Measurements from ENCODE around the gene GALNT16.

- TF ChIP-seq, protein P1, sequence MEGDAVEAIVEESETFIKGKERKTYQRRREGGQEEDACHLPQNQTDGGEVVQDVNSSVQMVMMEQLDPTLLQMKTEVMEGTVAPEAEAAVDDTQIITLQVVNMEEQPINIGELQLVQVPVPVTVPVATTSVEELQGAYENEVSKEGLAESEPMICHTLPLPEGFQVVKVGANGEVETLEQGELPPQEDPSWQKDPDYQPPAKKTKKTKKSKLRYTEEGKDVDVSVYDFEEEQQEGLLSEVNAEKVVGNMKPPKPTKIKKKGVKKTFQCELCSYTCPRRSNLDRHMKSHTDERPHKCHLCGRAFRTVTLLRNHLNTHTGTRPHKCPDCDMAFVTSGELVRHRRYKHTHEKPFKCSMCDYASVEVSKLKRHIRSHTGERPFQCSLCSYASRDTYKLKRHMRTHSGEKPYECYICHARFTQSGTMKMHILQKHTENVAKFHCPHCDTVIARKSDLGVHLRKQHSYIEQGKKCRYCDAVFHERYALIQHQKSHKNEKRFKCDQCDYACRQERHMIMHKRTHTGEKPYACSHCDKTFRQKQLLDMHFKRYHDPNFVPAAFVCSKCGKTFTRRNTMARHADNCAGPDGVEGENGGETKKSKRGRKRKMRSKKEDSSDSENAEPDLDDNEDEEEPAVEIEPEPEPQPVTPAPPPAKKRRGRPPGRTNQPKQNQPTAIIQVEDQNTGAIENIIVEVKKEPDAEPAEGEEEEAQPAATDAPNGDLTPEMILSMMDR (IDR thresholded peaks at IDR 0.05; ENCODE audit: low read depth, low read length): no peak
- TF ChIP-seq MAX (IDR thresholded peaks at IDR 0.05; ENCODE audit: low read depth, low read length): no peak
- no peak for TF ChIP-seq POLR2A (IDR thresholded peaks at IDR 0.05; ENCODE audit: extremely low read depth, insufficient read length)
Measured at GRCh38 chr14:69240527-69241173, 19.3 kb upstream of the GALNT16 start.

All from NB4 (cell line).